Muscle of leg (tissue), 11 donors: Measurements from ENCODE around the gene LRRC8C. TPM values are rescaled to one million over a fixed set of nuclear protein-coding genes. Genes with fewer than 3 reads are reported as not detected.

Source experiments
- DNase-seq: peaks from one replicate; pipeline ENCODE4 v3.0.0; 2013
- H3K27ac ChIP-seq: one replicate; pipeline ENCODE4 v1.5.1; 2013; ENCODE audit warnings: mild to moderate bottlenecking, low read length, control low read depth
- H3K27me3 ChIP-seq: one replicate; pipeline ENCODE4 v1.6.1; 2013; ENCODE audit warnings: low read length; ENCODE audit not compliant: control insufficient read depth, insufficient read depth
- H3K36me3 ChIP-seq: one replicate; pipeline ENCODE4 v1.6.1; 2013; ENCODE audit warnings: low read length; ENCODE audit not compliant: control insufficient read depth, insufficient read depth
- H3K4me1 ChIP-seq: one replicate; pipeline ENCODE4 v1.6.1; 2013; ENCODE audit warnings: low read length; ENCODE audit not compliant: control insufficient read depth, insufficient read depth
- H3K4me3 ChIP-seq: one replicate; pipeline ENCODE4 v1.5.1; 2013; ENCODE audit warnings: low read length, control low read depth
- H3K9me3 ChIP-seq: replicated peaks from 2 replicates; pipeline ENCODE4 v1.6.1; 2013; ENCODE audit warnings: low read depth, low read length; ENCODE audit not compliant: control insufficient read depth
- WGBS: methylation state at CpG from one replicate; pipeline ENCODE4 v1.1.5; 2013; ENCODE audit warnings: missing lambda C conversion rate; ENCODE audit not compliant: insufficient coverage; 5-methylcytosine and 5-hydroxymethylcytosine counted together
- polyA plus RNA-seq, 8 donors: library from polyadenylated mRNA; unstranded; fragments of 120-200 nt; gene quantifications; one replicate each; pipeline versions ENCODE4 v1.2.1 to v1.2.3, GENCODE V29; 2013; ENCODE audit warnings: inconsistent platforms in 1 of 8, low replicate concordance in 1 of 8; ENCODE audit not compliant: insufficient read length in 8 of 8, insufficient read depth in 1 of 8
- total RNA-seq: library from RNA; stranded (reverse); fragments of 120-200 nt; gene quantifications from one replicate; pipeline ENCODE4 v1.2.4, GENCODE V29; 2013

LRRC8C gene
- total and polyA plus RNA-seq, 9 donors = 5.3 to 11.2 (median 7.4) TPM

DNA sequence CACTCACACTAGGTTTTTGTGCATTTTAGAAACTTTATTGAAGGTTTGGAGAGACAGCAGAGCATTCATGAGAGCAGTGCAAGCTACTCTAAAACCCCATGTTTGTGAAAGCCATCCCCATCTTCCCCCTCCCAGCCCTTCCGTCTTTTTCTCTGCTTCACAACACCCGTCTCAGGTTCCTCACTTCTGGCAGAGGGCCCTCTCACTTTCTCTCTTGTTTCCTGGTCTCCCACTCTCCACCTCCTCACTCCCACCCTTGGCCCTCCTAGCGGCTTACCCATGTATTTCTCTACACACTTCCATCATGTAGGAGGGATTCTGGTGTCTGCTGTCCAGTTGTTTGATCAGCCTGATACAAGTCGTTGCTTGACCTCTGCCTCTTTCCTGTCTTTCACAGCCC, 92.7 kb downstream of the LRRC8C start:
- Histone ChIP-seq H3K36me3 (no peaks in the 10 kb centered on the region), H3K4me3 (no peak overlapping the region), H3K27ac (peak overlapping the region; percentile 91), H3K27me3 (no peaks in the 10 kb centered on the region), H3K4me1 (peaks cover 34% of the 10 kb centered on the region), H3K9me3 (no peaks in the 10 kb centered on the region)
- no peak for DNase-seq
- WGBS = 32% methylated on average over 3 of the region's 4 CpGs

DNA sequence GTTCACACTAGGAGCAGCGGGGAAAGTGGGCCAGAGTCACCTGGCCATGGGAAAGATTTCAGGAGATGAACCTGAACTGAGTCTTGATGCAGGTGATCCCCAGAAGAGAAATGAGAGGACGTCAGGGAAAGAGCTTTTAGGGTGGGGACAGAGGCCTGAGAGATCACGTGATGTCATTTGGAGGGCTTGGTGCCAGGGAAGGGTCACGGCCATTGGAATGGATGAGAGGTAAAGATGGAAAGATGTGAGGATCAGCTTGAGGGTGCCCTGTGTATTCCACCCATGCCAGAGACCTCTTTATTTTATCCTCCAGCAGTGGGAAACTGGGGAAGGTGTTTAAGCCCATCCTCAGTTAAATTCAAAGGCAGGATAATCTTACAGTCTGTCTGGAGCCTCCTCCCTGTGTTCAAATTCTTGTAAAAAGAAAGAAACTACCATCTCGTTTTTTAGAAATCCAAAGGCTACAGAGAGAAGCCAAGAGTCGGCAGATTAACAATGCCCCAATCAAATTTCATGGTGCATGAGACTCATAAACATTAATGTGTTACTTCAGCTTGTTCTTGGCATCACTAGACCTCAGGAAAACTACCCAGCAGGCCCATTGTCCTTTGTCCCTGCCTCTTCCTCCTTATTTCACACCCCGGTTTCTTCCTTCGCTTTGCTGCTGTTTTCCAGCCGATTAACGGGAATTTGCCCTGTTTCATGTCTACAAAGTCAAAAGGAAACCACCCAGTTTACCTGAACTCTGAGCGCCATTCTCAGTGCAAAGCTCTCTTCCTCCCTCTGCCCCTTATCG, 94.8 kb downstream of the LRRC8C start:
- H3K4me1 ChIP-seq = peaks cover 34% of the 10 kb centered on the region
- no peak overlapping the region for H3K4me3 ChIP-seq
- peak overlapping the region; percentile 3 for H3K27ac ChIP-seq
- 64% methylated on average over 8 of the region's 12 CpGs for WGBS
- H3K9me3 ChIP-seq = no peaks in the 10 kb centered on the region
- no peak for DNase-seq
- H3K27me3 ChIP-seq = no peaks in the 10 kb centered on the region
- H3K36me3 ChIP-seq = no peaks in the 10 kb centered on the region

DNA sequence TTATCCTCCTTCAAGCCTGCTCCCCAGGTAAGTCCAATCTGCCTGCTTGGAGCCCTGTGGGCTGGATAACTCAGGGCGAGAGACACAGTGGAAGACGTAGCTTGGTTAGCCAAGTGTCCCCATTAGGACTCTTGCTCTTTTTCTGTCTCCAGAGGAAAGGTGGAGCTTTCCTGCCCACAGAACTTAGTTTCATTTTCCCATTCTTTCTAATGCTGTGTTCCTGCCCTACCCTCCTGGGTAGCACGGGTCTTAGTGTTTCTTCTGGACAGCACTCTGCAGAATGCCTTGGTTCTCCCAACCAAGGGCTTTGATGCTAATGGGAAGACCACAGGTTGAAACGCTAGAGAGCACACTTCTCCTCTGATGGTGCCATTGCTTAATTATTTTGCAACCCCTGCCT, 95.5 kb downstream of the LRRC8C start:
- no peak for DNase-seq
- Histone ChIP-seq H3K9me3 (no peaks in the 10 kb centered on the region), H3K27ac (no peak overlapping the region), H3K36me3 (no peaks in the 10 kb centered on the region), H3K27me3 (no peaks in the 10 kb centered on the region), H3K4me1 (peaks cover 32% of the 10 kb centered on the region), H3K4me3 (no peak overlapping the region)
- 79% methylated on average over 4 of the region's 4 CpGs for WGBS

DNA sequence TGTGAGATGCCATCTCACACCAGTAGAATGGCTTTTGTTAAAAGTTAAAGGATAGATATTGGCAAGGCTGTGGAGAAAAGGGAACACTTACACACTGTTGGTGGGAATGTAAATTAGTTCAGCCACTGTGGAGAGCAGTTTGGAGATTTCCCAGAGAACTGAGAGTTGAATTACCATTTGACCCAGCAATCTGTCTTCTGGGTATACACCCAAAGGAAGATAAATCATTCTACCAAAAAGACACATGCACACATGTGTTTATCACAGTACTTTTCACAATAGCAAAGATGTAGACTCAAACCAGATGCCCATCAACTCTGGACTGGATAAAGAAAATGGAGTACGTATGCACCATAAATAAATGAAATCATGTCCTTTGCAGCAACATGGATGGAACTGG, 99.3 kb downstream of the LRRC8C start:
- H3K9me3 ChIP-seq = no peaks in the 10 kb centered on the region
- H3K36me3 ChIP-seq = no peaks in the 10 kb centered on the region
- WGBS = no CpG with 5 or more reads among the region's 1 CpG
- H3K4me1 ChIP-seq = peaks cover 13% of the 10 kb centered on the region
- no peak overlapping the region for H3K4me3 ChIP-seq
- no peaks in the 10 kb centered on the region for H3K27me3 ChIP-seq
- no peak for DNase-seq
- H3K27ac ChIP-seq = no peak overlapping the region

DNA sequence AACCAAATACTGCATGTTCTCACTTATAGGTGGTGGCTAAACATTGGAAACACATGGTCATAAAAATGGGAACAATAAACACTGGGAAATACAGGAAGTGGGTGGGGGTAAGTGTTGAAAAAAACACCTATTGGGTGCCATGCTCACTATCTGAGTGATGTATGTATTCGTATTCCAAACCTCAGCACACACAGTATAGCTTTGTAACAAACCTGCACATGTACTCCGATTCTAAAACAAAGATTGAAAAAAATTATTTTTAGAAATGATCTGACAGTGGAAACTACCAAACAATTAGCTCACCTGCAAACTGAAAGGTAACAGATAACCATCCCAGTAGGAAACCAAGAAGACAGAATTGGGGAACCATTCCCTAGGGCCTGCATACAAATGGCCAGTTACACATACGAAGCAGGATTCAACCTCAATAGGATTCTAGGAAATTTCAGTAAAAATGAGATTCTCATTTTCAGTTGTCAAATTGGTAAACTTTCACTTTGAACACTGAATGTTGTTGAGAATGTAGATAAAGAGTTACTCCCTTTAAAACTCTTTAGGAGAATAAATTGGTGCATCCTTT, 99.8 kb downstream of the LRRC8C start:
- no peak for DNase-seq
- H3K36me3 ChIP-seq = no peaks in the 10 kb centered on the region
- no CpG with 5 or more reads among the region's 3 CpGs for WGBS
- H3K4me3 ChIP-seq = no peak overlapping the region
- H3K27ac ChIP-seq = no peak overlapping the region
- H3K9me3 ChIP-seq = no peaks in the 10 kb centered on the region
- no peaks in the 10 kb centered on the region for H3K27me3 ChIP-seq
- peaks cover 11% of the 10 kb centered on the region for H3K4me1 ChIP-seq

DNA sequence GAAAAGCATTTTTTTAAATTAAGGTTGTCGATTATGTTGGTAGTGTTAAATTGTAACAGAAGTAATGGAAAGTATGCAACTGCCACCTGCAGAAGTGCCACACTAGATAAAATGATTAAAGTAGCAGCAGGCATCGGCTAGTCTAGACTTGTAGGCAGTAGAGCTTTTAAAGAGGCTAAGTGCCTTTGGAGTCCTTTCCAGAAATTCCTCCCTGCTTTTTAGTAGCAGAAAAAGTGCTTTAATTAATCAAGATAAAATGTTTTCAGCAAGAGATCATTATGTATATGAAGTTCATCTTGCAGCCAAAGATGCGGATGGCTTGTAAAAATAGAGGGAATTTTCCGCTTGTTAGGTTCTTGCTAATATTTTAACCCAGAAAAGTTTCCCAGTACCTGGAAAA, 100.8 kb downstream of the LRRC8C start:
- H3K4me1 ChIP-seq = peaks cover 3% of the 10 kb centered on the region
- no peaks in the 10 kb centered on the region for H3K36me3 ChIP-seq
- no peak for DNase-seq
- no peaks in the 10 kb centered on the region for H3K27me3 ChIP-seq
- WGBS = no CpG with 5 or more reads among the region's 4 CpGs
- H3K9me3 ChIP-seq = no peaks in the 10 kb centered on the region
- no peak overlapping the region for H3K27ac ChIP-seq
- no peak overlapping the region for H3K4me3 ChIP-seq

DNA sequence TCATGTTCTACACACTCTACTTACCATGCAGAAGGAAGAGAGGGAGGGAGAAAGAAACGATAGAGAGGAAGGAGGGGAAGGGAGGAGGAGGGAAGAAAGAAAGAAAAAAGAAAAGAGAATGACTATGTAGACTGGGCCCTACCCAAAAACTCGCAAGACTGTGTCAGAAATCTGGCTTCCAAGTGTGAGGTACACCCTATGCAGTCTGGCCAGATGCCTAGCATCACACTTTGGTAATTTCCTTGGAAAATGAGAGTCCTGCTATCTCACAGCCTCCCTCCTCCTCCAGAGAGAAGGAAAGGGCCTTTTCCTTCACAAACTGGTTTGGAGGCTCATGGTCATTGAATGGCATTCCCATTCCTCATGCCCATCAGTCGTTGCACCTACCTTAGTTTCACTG, 101.5 kb downstream of the LRRC8C start:
- no peaks in the 10 kb centered on the region for H3K9me3 ChIP-seq
- H3K4me3 ChIP-seq = no peak overlapping the region
- peaks cover 4% of the 10 kb centered on the region for H3K4me1 ChIP-seq
- DNase-seq = peak; percentile 65
- WGBS = 50% methylated on average over 1 of the region's 3 CpGs
- no peak overlapping the region for H3K27ac ChIP-seq
- no peaks in the 10 kb centered on the region for H3K27me3 ChIP-seq
- no peaks in the 10 kb centered on the region for H3K36me3 ChIP-seq

DNA sequence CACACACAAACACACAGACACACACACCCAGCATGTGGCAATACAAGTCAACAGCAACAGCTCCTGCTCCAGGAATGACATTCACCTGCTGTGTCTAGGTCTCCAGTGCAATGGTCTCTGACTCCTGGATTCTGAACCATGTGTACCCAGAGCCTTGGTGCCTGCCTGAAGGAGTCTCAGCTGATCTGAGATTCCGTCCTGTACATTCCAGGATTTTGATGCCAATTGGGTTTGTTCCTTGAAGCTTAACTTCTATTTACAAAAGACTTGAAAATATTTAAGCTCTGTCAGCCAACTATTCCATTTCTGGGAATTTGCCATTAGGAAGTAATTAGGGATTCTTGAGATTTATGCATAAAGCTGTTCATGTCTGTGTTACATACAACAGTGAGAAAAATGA, 102.6 kb downstream of the LRRC8C start:
- Histone ChIP-seq H3K27ac (no peak overlapping the region), H3K36me3 (no peaks in the 10 kb centered on the region), H3K4me1 (peaks cover 6% of the 10 kb centered on the region), H3K4me3 (no peak overlapping the region), H3K27me3 (no peaks in the 10 kb centered on the region), H3K9me3 (no peaks in the 10 kb centered on the region)
- no CpG with 5 or more reads among the region's 1 CpG for WGBS
- no peak for DNase-seq

- Histone ChIP-seq H3K27ac (no peak overlapping the region), H3K36me3 (no peaks in the 10 kb centered on the region), H3K9me3 (no peaks in the 10 kb centered on the region), H3K4me3 (no peak overlapping the region), H3K4me1 (peaks cover 6% of the 10 kb centered on the region), H3K27me3 (no peaks in the 10 kb centered on the region)
- WGBS = no CpG with 5 or more reads among the region's 5 CpGs
- no peak for DNase-seq
Measured at GRCh38 chr1:89736937-89737733, 104.2 kb downstream of the LRRC8C start.

GRCh38 chr1:89737985-89738510, 105.1 kb downstream of the LRRC8C start:
- no peak for DNase-seq
- 60% methylated on average over 3 of the region's 10 CpGs for WGBS
- H3K27ac ChIP-seq = no peak overlapping the region

More at GRCh38 chr1:89737985-89738510, 105.1 kb downstream of the LRRC8C start:
- H3K4me1 ChIP-seq = peaks cover 6% of the 10 kb centered on the region
- no peaks in the 10 kb centered on the region for H3K9me3 ChIP-seq
- no peaks in the 10 kb centered on the region for H3K36me3 ChIP-seq
- H3K27me3 ChIP-seq = no peaks in the 10 kb centered on the region
- H3K4me3 ChIP-seq = no peak overlapping the region
